GM19043 (cell line): ENCODE results near the gene FARS2.
"Not testable (repeated sequence)": the region's sequence is repeated elsewhere in the genome, so short reads cannot be mapped to it uniquely, and the experiment has no call there.

Source experiments
- ATAC-seq: cut with Tn5 transposase; IDR thresholded peaks from one replicate; pipeline ENCODE4 v1.9.1; 2021; ENCODE audit warnings: low read depth; ENCODE audit not compliant: unreplicated experiment

FARS2 gene

DNA sequence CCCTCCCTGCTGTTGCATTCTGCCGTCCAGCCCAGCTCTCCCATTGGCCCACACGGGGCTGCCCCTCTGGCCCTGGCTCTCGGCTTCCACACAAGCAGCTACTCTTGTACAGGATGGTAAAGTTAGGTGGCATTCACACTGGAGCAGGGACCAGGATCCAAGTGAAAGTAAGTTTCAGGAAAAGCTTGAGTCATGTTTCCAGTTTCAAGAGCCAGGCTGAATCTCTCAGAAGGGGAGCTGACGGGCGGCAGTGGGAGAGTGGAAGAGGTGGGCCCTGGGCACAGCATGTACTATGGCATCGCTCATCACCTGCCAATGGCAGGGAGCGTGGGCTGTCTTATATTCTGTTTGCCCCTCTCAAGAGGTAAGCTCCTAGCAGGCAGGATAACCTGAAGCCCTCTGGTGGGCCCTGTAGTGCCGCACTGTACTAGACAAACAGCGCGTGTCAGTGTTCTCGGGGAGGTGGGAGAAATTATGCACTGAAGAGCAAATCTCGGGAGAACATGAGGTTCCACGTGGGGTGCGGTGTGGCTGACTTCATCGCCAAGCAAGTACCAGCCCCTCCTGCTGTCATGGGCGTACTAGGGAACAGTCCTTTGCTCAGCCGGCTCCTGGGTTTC lies 503.9 kb downstream of the FARS2 start:
- no peak for ATAC-seq

DNA sequence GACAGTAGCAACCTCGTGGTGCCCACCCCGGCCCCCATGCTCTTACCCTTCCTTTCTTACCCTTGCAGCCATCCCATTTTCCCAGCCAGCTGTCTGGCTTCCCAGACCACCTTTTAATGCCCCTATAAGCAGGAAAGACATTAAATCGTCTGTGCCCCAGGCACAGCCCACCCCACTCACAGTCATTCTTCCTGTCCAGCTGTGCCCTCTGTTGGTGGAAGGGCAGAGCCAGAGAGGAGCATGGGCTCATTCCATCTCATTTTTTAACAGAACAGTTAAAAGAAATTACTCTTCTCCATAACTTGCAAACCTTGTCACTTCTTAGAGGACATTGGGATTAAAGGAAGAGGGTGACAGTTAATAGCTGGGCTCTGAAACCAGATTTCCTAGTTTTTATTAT lies 504.9 kb downstream of the FARS2 start:
- no peak for ATAC-seq

DNA sequence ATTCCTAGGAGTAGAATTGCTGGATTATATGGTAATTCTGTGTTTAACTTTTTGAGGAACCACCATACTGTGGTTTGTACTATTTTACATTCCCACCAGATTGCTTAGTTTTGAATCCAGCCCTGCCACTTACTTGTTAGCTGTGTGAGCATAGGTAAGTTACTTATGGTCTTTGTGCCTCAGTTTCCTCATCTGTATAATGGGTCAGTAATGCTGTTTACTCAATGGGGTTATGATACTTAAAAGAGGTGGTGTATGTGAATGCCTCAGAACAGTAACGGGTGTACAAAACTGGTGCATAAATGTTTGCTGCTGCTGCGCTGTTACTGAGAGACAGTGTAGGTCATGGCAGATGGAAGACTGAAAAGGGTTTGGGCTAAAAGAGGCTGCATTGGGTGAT lies 506.2 kb downstream of the FARS2 start:
- no peak for ATAC-seq

DNA sequence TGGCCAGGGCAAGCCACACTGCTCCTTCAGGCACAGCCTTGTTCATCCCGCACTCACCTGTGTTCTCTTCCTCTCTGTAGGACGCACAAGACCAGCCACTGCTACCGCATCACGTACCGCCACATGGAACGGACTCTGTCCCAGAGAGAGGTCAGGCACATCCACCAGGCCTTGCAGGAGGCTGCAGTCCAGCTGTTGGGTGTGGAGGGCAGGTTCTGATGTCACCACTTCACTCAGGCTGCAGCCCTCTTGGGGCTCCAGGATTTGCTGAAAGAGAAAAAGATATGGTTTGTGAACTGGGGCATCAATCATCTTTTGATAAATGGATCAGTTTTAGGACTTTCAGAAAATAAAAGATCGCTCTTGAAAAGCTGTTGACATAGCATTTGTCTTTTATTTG lies 509.9 kb downstream of the FARS2 start:
- no peak for ATAC-seq

DNA sequence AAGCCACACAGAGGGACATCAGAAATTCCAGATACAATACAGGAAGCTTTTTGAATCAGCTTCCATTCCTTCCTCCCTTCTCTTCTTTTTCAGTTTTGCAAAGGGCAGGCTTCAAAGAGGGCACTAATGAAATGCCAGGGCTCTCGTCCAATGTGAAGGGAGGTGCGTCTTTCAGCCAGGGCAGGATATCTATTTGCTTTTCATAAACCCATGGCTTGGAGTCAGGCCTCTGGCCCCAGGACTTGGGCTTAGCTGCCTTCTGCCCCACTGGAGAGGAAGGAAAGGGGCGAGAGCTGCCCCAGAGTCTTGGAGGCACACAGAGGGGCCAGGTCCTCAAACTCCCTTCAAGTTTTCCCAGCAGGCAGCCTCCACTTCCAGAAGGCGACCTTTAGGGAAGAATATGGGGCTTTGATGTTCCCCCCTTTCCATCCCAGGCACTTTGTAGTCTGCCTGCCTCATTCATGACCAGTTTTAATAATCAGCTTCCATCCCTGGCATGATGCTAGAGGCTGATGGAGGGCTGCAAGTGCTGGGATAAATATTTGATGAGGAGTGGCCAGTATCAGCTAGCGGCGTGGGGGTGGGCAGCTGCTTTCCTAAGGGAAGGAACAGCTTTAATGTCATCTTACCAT lies 510.6 kb downstream of the FARS2 start:
- no peak for ATAC-seq

DNA sequence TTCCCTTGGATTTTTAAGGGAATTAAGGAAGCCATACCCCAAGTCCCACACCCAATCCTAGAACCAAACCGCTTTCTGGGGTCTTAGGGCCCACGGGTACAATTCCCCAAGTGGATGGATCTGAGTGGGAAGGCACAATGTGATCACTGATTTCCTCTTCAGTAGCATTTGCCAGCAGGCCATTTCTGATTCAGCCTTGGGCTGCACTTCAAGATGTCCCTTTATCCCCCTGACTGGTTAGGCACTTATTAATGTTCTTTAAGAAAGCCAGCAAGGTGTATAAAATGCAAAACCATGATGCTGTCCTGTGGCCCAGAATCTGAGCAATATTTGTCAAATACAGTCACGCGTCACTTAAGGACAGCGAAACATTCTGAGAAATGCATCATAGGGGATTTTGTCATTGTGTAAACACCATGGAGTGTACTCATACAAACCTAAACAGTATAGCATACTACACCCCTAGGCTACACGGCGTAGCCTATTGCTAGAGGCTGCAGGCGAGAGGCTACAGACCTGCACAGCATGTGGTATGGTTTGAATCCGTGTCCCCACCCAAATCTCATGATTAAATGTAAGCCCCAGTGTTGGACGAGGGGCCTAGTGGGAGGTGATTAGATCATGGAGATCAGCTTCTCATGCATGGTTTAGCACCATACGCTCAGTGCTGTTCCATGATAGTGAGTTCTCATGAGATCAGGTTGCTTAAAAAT lies 511.3 kb downstream of the FARS2 start:
- no peak for ATAC-seq

DNA sequence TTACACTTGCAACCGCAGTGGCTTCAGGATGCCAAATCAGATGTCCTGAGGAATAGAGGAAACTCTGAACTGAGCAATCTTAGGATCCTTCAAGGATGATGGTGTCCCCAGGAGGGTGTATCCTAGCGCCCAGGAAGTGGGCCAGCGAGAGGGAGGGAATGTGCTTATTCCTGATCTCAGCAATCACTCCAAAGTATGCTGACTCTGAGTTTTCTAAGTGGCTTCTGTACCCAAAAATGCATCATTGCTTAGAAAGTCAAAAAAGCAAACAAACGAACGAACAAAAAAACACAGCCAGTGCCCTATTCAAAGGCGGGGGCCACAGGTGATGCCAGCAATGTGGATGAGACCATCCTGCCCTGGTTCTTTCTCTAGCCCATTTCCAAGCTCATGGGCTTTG lies 514.8 kb downstream of the FARS2 start:
- no peak for ATAC-seq

DNA sequence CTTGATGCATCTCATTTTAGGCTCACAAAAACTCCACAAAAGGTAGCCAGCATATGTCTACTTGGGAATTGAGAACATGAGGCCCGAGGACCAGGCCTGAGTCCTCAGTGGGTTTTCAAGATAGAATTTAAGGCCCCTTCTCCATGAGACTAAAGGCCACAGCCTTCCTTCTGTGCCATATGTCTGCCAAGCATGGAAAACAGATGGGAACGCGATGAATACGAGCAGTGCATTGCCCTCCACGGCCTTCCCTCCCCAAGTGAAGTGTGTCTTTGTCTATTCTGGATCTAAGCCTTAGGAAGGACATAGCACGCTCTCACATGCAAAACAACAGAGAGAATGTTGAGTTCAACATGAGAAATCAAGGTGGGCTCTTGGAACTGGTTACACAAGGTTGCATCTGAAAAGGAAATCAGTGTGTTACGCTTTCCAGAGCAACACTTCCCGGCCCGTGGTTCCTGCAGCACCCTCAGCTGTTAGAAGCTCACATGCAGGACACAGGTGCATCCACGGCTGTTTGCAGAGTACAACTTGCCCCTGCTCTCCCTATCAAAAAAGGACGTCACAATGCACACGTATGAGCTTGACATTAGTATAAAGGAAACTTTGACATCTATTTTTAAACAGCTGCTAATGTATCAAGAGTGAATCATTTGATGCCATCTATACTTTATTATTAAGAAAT lies 515.5 kb downstream of the FARS2 start:
- no peak for ATAC-seq

DNA sequence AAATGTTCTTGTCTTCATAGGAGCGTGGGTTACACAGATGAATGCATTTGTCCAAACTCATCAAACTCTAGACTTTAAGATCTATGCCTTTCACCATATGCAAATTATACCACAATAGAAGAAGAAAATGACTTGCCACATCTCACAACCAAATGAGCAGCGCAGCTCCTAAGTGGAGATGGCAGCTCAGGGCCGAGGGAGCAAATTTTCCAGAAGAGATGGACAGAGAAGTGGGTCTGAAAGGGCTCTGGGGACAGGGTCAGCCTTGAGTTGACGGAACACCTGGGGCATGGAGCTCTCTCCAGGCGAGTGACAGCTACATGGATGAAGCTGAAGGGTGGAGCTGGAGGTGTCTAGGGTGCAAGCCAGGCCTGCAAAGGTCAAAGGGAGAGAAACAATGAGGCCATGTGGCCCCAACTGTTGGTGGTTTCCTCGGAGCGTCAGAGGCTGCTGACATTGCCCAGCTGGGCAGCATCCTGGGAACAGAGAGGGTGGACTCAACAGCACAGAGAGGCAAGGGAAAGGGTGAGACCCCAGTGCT lies 517.1 kb downstream of the FARS2 start:
- ATAC-seq = peak; percentile 91

DNA sequence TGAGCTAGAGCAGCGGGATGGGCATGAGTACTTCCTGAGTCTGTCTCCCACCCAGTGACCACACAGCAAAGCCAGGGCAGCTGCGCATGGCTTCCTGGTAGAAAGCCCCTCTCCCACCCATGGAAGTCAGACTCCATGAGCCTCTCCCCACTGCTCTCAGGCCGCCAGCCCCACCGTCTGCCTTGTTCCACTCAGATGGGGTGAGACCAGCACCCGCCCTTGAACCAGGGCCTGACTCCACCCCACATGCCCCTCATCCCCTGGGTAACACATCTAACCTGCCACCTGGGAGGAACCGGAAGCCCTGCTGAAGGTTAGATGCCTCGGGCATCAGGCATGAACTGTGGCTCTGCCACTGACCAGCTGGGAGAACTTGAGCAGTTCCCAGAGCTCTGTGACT lies 517.6 kb downstream of the FARS2 start:
- ATAC-seq = no peak

DNA sequence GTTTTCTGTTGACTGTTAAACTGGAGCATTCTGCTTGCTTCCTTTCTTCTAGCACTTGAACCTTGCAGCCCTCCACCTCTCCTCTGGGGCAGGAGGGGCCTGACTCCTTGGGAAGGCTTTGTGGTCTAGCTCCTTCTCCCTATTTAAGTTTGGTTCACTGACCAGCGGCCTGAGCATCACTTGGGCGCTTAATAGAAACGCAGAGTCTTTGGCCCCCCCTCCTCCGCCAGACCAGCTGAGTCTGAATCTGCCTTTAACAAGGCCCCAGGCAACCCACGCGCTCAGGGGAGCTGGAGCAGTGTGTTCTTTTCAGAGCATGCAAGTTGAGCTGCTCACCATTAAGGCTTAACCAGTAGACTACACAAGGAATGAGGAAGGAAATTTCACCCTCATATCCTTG lies 519.7 kb downstream of the FARS2 start:
- ATAC-seq = no peak

DNA sequence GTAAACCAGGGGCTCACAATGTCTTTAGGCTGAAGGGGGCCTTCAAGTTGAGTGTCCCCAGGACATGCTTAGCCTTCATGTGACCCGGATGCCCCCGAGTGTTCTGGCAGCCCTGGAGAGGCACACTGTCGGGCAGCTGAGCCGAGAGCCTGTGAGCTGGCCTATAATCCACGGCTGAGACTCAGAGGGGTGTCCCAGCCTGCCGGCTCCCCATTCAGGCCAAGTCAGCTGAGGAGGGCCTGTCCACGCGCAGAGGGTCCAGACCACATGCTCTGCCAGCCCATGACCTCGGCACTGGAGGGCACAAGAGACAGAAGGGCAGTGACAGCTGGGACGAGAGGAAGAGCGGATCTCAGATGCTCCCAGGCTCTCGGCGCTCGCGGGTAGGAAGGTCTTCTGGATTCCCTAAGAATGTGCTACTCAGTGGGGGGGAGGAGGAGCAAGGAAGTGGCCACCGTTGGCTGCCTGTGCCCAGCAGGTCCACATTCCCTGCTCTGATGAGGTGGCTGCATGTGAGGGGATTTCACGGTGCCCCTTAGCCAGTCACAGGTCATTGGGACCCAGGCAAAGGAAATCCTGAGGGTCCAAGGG lies 520.7 kb downstream of the FARS2 start:
- ATAC-seq = no peak

DNA sequence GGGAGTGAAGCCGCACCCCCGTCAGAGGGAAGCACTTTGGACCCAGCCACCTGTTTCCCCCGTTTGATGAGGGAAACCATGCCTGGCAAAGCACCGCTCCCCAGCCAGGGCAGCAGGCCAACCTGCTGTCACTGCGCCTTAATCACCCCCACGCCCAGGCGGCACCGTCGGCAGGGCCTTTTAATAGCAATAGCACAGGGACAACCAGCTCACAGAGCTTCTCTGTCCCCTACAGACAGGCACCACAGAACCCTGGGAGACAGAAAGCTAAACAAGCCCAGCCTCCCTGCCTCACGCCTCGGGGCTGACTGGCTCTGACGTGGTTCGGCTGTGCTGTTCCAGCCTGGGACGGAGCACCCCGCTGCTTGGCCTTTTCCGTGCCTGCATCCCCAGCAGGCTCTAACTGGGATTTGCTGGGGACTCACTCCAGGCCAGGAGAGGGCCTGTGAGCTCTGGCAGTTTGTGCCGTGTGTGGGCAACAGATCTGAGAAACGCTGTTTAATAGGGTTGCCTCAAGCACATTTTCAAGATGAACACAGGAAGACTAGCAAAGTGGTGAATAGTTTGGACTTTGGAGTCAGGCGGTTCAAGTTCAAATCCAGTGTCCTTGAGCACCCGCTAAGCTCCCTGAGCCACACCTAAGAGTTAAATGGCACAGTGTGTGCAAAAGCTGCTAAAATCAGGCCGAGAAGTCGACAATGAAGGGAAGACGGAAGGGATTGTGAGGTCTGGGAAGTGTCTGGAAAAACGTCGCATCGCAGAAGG lies 521.7 kb downstream of the FARS2 start:
- ATAC-seq = no peak

DNA sequence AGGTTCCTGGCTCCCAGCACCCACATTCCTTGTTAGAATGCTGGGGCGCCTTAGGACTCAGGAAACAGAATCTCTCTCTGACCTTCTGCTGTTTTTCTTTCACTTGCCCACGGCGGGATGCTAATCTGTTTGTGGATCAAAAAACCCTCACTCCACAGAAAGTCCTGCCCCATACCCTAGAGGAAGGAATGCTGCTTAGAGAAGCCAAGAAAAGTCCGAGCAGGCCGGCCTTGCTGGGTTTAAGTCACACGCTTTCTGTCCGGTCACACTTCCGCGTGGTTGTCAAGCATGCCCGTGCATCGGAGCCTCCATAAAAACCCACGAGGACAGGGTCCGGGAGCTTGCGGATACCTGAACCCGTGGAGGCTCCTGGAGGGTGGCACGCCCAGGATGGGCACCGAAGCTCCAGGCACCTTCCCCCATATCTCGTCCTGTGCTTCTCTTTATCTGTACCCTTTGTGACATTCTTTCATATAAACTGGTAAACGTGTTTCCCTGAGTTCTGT lies 522.3 kb downstream of the FARS2 start:
- ATAC-seq = no peak

DNA sequence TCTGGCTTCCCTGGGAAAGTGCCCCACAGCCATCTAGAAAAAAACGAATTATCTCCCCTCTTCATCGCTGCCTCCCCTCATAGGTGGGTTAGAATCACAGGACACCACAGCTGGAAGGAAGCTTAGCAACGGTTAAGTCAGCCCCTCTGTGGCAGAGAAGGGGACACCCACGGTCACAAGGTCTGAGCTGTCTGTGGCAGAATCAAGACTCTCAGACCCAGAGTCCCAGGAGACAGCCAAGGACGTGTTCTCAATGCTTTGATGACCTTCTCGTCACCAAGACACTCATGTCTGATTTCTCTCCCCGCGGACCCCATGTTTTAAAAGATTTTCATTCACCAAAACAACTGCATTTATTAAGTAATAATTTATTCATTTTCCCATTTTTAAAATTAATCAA lies 523.9 kb downstream of the FARS2 start:
- ATAC-seq = no peak

DNA sequence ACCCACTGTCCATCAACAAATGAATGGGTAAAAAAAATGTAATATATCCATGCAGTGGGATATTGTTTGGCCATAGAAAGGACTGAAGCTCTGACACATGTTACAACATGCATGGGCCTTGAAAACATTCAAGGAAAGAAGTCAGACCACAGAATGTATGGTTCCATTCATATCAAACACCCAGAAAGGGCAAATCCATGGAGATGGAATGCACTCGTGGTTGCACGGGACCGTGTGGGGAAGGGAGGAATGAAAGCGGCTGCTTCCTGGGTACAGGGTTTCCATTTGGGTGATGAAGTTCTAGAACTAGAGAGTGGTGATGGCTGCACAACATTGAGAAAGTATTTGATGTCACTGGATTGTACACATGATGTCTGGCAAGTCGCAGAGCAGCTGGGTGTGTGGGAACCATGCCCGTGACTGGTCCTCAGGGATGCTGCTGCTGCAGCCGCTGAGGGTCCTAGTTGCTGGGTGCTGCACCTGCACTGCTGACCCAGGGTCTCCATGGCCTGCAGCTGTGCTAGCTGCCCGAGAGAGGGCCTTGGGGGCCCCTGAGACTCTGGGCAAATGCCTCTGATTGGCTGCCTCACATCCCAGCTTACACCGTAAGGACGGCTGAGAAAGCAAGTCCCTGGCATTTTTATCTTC lies 525.1 kb downstream of the FARS2 start:
- ATAC-seq = no peak

DNA sequence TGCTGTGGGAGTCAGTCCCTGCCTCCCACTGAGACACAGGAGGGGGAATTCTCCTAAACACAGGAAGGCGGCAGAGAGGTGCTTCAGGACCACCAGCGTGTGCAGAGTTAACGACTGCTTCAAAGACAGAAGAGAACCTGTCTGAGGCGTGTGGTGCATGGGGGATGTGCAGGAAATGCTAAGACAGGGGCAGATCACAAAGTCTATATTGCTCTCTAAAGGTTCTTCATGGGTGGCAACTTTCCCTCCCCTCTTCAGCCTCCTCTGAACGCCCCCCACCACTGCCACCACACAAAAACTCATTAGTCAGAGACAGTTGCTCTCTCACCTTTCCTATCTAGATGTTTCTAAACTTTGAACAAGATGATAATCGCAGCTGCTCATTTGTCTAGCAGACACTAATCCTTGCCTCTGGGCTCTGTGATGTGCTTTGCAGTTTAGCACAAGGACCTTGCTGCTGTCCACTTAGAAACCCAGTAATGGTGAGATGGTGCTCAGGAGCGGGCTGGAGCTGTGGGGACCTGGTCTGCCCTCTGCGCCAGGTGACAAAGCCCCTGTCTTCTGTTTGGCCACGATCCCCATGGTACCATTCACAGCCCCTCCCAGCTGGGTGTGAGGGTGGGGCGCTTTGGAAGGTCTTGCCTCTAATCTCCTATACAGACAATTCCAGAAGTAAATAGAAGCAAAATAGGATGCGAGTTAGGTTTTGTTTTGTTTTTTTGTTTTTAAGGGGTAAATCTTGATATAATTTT lies 525.8 kb downstream of the FARS2 start:
- no peak for ATAC-seq

DNA sequence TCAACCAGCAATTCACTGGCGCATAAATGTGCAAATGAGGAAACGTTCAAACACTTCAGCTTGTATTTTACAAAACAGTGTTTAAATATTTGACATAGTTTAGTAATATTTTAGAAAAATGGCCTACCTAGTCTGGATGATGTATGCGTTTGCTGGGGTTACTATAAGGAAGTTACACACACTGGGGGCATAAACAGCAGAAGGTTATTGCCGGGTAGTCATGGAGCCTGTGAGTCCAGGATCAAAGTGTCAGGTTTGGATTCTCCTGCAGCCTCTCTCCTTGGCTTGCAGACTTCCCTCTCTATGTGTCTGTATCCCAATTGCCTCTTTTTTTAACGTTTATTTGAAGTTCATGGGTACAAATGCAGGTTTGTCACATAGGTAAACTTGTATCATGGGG lies 528.1 kb downstream of the FARS2 start:
- ATAC-seq = not testable (repeated sequence)

DNA sequence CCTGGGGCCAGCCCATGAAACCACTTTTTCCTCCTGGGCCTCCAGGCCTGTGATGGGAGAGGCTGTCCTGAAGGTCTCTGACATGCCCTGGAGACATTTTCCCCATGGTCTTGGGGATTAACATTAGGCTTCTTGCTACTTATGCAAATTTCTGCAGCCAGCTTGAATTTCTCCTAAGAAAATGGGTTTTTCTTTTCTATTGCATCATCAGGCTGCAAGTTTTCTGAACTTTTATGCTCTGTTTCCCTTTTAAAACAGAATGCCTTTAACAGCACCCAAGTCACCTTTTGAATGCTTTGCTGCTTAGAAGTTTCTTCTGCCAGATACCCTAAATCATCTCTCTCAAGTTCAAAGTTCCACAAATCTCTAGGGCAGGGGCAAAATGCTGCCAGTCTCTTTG lies 535.2 kb downstream of the FARS2 start:
- ATAC-seq = not testable (repeated sequence)
